ENCODE measurements around the gene CPXM2. TPM values are rescaled to one million over a fixed set of nuclear protein-coding genes. Genes with fewer than 3 reads are reported as not detected.

Gene CPXM2
- total RNA-seq, 1 experiment from 2014 or later: 0.12 TPM

GRCh38 chr10:123759501-123760031, 132.0 kb downstream of the CPXM2 start:
- ChIA-PET CTCF (no interaction called here), POLR2A (no interaction called here), RAD21 (ENCODE audit: low non-redundant PET in 1 of 2, low total read pairs in 2 of 2, uncharacterized antibody in 2 of 2, unreplicated experiment in 2 of 2) (no interaction called here)
- H3K9ac ChIP-seq (ENCODE audit: low read length): no peak overlapping the region
- intact Hi-C loops (cut with micrococcal nuclease): no loop called here
- no peaks in the 10 kb centered on the region for H3K36me3 ChIP-seq (ENCODE audit: control insufficient read depth in 1 of 2, insufficient read depth in 2 of 2, low read length in 2 of 2)
- H3K27me3 ChIP-seq (ENCODE audit: insufficient read depth, low read length): peaks cover 70% of the 10 kb centered on the region
- H3K4me1 ChIP-seq (ENCODE audit: control insufficient read depth in 1 of 2, insufficient read depth in 2 of 2, low read length in 2 of 2): no peaks in the 10 kb centered on the region
- H4K20me1 ChIP-seq (ENCODE audit: insufficient read depth): no peaks in the 10 kb centered on the region
- H3K27ac ChIP-seq (ENCODE audit: low read depth, low read length): no peak overlapping the region
- no peaks in the 10 kb centered on the region for H3K79me2 ChIP-seq (ENCODE audit: insufficient read depth, low read length)
- H3K9me2 ChIP-seq (ENCODE audit: insufficient read depth): no peaks in the 10 kb centered on the region
- TF ChIP-seq MAX (IDR thresholded peaks at IDR 0.05): no peak
- no peak for TF ChIP-seq TCF7L2 (IDR thresholded peaks at IDR 0.05; ENCODE audit: borderline replicate concordance, extremely low read depth, insufficient read depth, insufficient read length)
- no peak for TF ChIP-seq EZH2phosphoT487 (IDR thresholded peaks at IDR 0.05; ENCODE audit: borderline replicate concordance)
- TF ChIP-seq FOSL1 (IDR thresholded peaks at IDR 0.05; ENCODE audit: low read depth): no peak
- no peak for TF ChIP-seq ZNF274 (IDR thresholded peaks at IDR 0.05; ENCODE audit: low read depth, low read length)
- TF ChIP-seq JUND (IDR thresholded peaks at IDR 0.05): no peak
- no peak for TF ChIP-seq CBX3 (IDR thresholded peaks at IDR 0.05; ENCODE audit: low read depth)
- no peak for TF ChIP-seq YY1 (IDR thresholded peaks at IDR 0.05; ENCODE audit: extremely low read depth, insufficient replicate concordance, low read depth, low read length)
- no peak for TF ChIP-seq EZH2 (IDR thresholded peaks at IDR 0.05)
- no peak for TF ChIP-seq POLR2A (IDR thresholded peaks at IDR 0.05; ENCODE audit: borderline replicate concordance, extremely low read depth, insufficient read depth, insufficient read length)
- no peak for TF ChIP-seq RAD21 (IDR thresholded peaks at IDR 0.05; ENCODE audit: low read depth)
- no peak for TF ChIP-seq REST (IDR thresholded peaks at IDR 0.05; ENCODE audit: low read depth)
- no peak for TF ChIP-seq ATF3 (IDR thresholded peaks at IDR 0.05)
- no peak for TF ChIP-seq ZFX (IDR thresholded peaks at IDR 0.05)
- no peak for TF ChIP-seq ZBTB33 (IDR thresholded peaks at IDR 0.05; ENCODE audit: extremely low read depth, insufficient replicate concordance, low read length)
- no peak for TF ChIP-seq SIN3A (IDR thresholded peaks at IDR 0.05; ENCODE audit: low read depth)
- TF ChIP-seq POLR2AphosphoS5 (IDR thresholded peaks at IDR 0.05; ENCODE audit: low read depth, low read length): no peak
- no peak for TF ChIP-seq SRF (IDR thresholded peaks at IDR 0.05; ENCODE audit: low read depth)
- TF ChIP-seq CEBPB (IDR thresholded peaks at IDR 0.05; ENCODE audit: low read depth): no peak
- TF ChIP-seq CTCF (IDR thresholded peaks at IDR 0.05 in 2 of 3, conservative IDR thresholded peaks at IDR 0.05 in 1 of 3; ENCODE audit: borderline replicate concordance in 1 of 3, insufficient read depth in 1 of 3, low read depth in 2 of 3, low read length in 2 of 3): no peak
- H3K4me2 ChIP-seq (ENCODE audit: low read length): no peak overlapping the region
- no TSS peak for BruUV-seq (replicated peaks)
- DNase-seq (ENCODE audit: low read depth, low spot score): no peak
- ATAC-seq: no peak
- H3K9me3 ChIP-seq (ENCODE audit: control insufficient read depth in 1 of 2, insufficient read depth in 1 of 2, low read depth in 1 of 2, low read length in 2 of 2): no peaks in the 10 kb centered on the region
- no peak overlapping the region for H3K4me3 ChIP-seq (replicated peaks in 1 of 2; ENCODE audit: low read depth in 1 of 2, low read length in 2 of 2)
- no peak overlapping the region for H2AFZ ChIP-seq (ENCODE audit: low read depth, low read length, poor library complexity, severe bottlenecking)

All from HCT116 (cell line).